GM04503 (cell line): ENCODE results near the gene KLHDC8A.
"Not testable (repeated sequence)": the region's sequence is repeated elsewhere in the genome, so short reads cannot be mapped to it uniquely, and the experiment has no call there.

Experiments
- DNase-seq: peaks from one replicate; pipeline ENCODE4 v3.0.0-alpha.2; 2012; ENCODE audit warnings: low read depth

The KLHDC8A gene

GRCh38 chr1:205371871-205372660, 15.3 kb upstream of the KLHDC8A start:
- no peak for DNase-seq

GRCh38 chr1:205370780-205371179, 14.1 kb upstream of the KLHDC8A start:
- no peak for DNase-seq

- DNase-seq, result no peak
These were observed 13.0 kb upstream of the KLHDC8A start for GRCh38 chr1:205369701-205370123.

- DNase-seq, result no peak
These were observed 11.8 kb upstream of the KLHDC8A start for GRCh38 chr1:205368478-205368877.

- no peak for DNase-seq
These were observed 9.3 kb upstream of the KLHDC8A start for GRCh38 chr1:205365945-205366463.

GRCh38 chr1:205365086-205365485, 8.4 kb upstream of the KLHDC8A start:
- not testable (repeated sequence) for DNase-seq

GRCh38 chr1:205360891-205361290, 4.2 kb upstream of the KLHDC8A start:
- DNase-seq, result no peak

- no peak for DNase-seq
These were observed 3.2 kb upstream of the KLHDC8A start for GRCh38 chr1:205359771-205360565.

- no peak for DNase-seq
These were observed 1.9 kb upstream of the KLHDC8A start for GRCh38 chr1:205358579-205358978.

- DNase-seq, result no peak
These were observed 845 bp upstream of the KLHDC8A start for GRCh38 chr1:205357567-205357966.

- DNase-seq, result peak; percentile 34
These were observed 1.7 kb downstream of the KLHDC8A start for GRCh38 chr1:205355075-205355453.

GRCh38 chr1:205354259-205355074, 2.3 kb downstream of the KLHDC8A start:
- DNase-seq, result no peak

- no peak for DNase-seq
These were observed 3.1 kb downstream of the KLHDC8A start for GRCh38 chr1:205353612-205354011.

- no peak for DNase-seq
These were observed 3.5 kb downstream of the KLHDC8A start for GRCh38 chr1:205353191-205353590.

- DNase-seq, result no peak
These were observed 4.6 kb downstream of the KLHDC8A start for GRCh38 chr1:205351984-205352713.

- no peak for DNase-seq
These were observed 6.0 kb downstream of the KLHDC8A start for GRCh38 chr1:205350691-205351141.

- no peak for DNase-seq
These were observed 6.6 kb downstream of the KLHDC8A start for GRCh38 chr1:205350124-205350523.

- DNase-seq, result no peak
These were observed 7.9 kb downstream of the KLHDC8A start for GRCh38 chr1:205348554-205349487.

GRCh38 chr1:205346956-205347574, 9.7 kb downstream of the KLHDC8A start:
- DNase-seq, result no peak

- no peak for DNase-seq
These were observed 11.0 kb downstream of the KLHDC8A start for GRCh38 chr1:205345761-205346160.
